ENCODE measurements around the gene GTF3C5.

DNA sequence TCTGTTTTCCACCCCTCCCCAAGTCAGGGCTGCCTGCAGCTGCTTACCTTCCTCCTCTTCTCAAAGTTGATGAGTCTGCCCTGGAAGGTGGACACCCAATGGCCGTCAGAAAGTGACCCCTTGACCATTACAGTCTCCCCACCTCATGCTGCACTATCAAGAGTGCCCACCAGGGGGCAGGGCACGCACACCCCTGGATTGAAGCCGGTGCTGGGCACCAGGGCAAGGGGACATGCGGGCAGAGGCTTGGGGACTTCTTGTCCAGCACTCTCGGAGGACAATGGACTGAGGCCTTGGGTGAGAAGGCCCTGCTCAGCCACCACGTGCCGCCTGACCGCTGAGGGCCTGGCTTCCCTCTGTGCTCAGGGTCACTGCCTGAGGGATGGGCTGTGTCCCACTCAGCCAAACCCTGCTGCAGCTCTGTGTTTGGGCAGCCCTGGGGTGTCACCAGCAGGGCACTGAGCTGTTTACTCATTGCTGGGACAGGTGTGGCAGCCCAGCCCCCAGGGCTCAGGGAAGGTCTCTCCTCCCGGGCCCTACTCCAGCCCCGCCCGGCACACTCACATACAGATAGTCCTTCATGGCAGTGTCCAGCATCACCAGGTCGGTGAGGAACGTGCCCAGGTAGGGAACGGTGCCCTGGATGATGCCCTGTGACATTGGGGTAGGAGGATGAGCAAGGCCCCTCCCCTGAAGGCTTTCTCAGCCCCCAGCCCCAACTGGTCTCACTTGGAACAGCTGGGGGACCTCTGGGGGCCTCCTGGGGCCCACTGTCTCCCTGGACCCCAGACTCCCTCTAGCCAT is 72.6 kb downstream of the GTF3C5 start:
- TF ChIP-seq, protein P1, sequence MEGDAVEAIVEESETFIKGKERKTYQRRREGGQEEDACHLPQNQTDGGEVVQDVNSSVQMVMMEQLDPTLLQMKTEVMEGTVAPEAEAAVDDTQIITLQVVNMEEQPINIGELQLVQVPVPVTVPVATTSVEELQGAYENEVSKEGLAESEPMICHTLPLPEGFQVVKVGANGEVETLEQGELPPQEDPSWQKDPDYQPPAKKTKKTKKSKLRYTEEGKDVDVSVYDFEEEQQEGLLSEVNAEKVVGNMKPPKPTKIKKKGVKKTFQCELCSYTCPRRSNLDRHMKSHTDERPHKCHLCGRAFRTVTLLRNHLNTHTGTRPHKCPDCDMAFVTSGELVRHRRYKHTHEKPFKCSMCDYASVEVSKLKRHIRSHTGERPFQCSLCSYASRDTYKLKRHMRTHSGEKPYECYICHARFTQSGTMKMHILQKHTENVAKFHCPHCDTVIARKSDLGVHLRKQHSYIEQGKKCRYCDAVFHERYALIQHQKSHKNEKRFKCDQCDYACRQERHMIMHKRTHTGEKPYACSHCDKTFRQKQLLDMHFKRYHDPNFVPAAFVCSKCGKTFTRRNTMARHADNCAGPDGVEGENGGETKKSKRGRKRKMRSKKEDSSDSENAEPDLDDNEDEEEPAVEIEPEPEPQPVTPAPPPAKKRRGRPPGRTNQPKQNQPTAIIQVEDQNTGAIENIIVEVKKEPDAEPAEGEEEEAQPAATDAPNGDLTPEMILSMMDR (IDR thresholded peaks at IDR 0.05; ENCODE audit: low read depth, low read length): peak; percentile 82
- TF ChIP-seq, protein P2, sequence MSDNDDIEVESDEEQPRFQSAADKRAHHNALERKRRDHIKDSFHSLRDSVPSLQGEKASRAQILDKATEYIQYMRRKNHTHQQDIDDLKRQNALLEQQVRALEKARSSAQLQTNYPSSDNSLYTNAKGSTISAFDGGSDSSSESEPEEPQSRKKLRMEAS (IDR thresholded peaks at IDR 0.05; ENCODE audit: low read depth, low read length): peak; percentile 44; the same call in 1 of the 2 replicates
